HG03064 (cell line): Measurements from ENCODE around the gene SLC9A1.

Experiments used
- ATAC-seq: cut with Tn5 transposase; IDR thresholded peaks from one replicate; pipeline ENCODE4 v1.9.1; 2021; ENCODE audit warnings: low read depth; ENCODE audit not compliant: unreplicated experiment

The SLC9A1 gene

GRCh38 chr1:27108588-27108987, 46.3 kb downstream of the SLC9A1 start:
- ATAC-seq, result no peak

- ATAC-seq, result no peak
Observed at GRCh38 chr1:27106561-27107323, 48.2 kb downstream of the SLC9A1 start.

GRCh38 chr1:27105018-27105417, 49.9 kb downstream of the SLC9A1 start:
- no peak for ATAC-seq

GRCh38 chr1:27103498-27103897, 51.4 kb downstream of the SLC9A1 start:
- ATAC-seq, result no peak

GRCh38 chr1:27102707-27103468, 52.0 kb downstream of the SLC9A1 start:
- ATAC-seq, result no peak

- no peak for ATAC-seq
Observed at GRCh38 chr1:27102134-27102706, 52.7 kb downstream of the SLC9A1 start.

GRCh38 chr1:27101696-27102095, 53.2 kb downstream of the SLC9A1 start:
- no peak for ATAC-seq

- no peak for ATAC-seq
Observed at GRCh38 chr1:27101054-27101491, 53.9 kb downstream of the SLC9A1 start.

- no peak for ATAC-seq
Observed at GRCh38 chr1:27100335-27101053, 54.4 kb downstream of the SLC9A1 start.

GRCh38 chr1:27099587-27100334, 55.2 kb downstream of the SLC9A1 start:
- ATAC-seq, result no peak

- no peak for ATAC-seq
Observed at GRCh38 chr1:27099135-27099586, 55.8 kb downstream of the SLC9A1 start.

GRCh38 chr1:27098431-27099134, 56.3 kb downstream of the SLC9A1 start:
- no peak for ATAC-seq

- ATAC-seq, result no peak
Observed at GRCh38 chr1:27097484-27097917, 57.4 kb downstream of the SLC9A1 start.

GRCh38 chr1:27095576-27095975, 59.3 kb downstream of the SLC9A1 start:
- ATAC-seq, result no peak

- no peak for ATAC-seq
Observed at GRCh38 chr1:27092888-27093287, 62.0 kb downstream of the SLC9A1 start.

- no peak for ATAC-seq
Observed at GRCh38 chr1:27090911-27091310, 64.0 kb downstream of the SLC9A1 start.

- ATAC-seq, result no peak
Observed at GRCh38 chr1:27087371-27088220, 67.3 kb downstream of the SLC9A1 start.

- ATAC-seq, result no peak
Observed at GRCh38 chr1:27086628-27087027, 68.3 kb downstream of the SLC9A1 start.

- no peak for ATAC-seq
Observed at GRCh38 chr1:27086026-27086425, 68.9 kb downstream of the SLC9A1 start.
